ENCODE measurements around the gene CDK8. TPM values are rescaled to one million over a fixed set of nuclear protein-coding genes. Genes with fewer than 3 reads are reported as not detected.
"Not testable (repeated sequence)": the region's sequence is repeated elsewhere in the genome, so short reads cannot be mapped to it uniquely, and the experiment has no call there.

The CDK8 gene
- polyA plus RNA-seq, 2 of the 4 experiments (the other 2 are of a cell fraction): 9.9 to 20.9 TPM

DNA sequence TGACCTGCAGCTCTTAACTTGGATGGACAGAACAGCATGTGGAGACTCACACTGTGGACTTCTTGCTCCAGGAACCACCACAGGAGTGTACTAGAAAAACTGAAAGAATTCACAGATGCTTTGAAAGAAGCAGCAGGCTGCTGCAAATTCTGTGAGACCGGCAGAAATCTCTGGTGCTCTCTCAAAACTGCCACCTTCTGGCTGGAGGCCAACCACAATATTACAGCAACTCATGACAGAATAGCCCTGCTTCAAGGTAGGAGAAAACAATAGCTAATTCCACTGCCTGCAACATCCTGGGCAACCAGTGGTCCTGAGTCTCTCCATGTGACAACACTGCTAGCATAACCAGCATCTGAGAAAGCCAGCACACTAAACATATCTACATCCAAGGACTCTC is 26.9 kb downstream of the CDK8 start:
- no peak overlapping the region for H3K27ac ChIP-seq
- H3K9me3 ChIP-seq: no peaks in the 10 kb centered on the region
- no peak overlapping the region for H3K4me2 ChIP-seq
- WGBS (ENCODE audit: missing lambda C conversion rate): 91% methylated on average over 1 of the region's 1 CpG
- CTCF ChIA-PET: no interaction called here
- FAIRE-seq (no peak), ATAC-seq (no peak), DNase-seq (ENCODE audit: low read depth in 1 of 2, low spot score in 1 of 2) (no peak)
- TF ChIP-seq, protein P1, sequence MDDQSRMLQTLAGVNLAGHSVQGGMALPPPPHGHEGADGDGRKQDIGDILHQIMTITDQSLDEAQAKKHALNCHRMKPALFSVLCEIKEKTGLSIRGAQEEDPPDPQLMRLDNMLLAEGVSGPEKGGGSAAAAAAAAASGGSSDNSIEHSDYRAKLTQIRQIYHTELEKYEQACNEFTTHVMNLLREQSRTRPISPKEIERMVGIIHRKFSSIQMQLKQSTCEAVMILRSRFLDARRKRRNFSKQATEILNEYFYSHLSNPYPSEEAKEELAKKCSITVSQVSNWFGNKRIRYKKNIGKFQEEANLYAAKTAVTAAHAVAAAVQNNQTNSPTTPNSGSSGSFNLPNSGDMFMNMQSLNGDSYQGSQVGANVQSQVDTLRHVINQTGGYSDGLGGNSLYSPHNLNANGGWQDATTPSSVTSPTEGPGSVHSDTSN (IDR thresholded peaks at IDR 0.05): no peak
- no peak for TF ChIP-seq HOXA7 (CRISPR knock-in tag; IDR thresholded peaks at IDR 0.05)
- TF ChIP-seq SREBF2 (IDR thresholded peaks at IDR 0.05): no peak
- no peak for TF ChIP-seq FOSL2 (IDR thresholded peaks at IDR 0.05)
- no peak for TF ChIP-seq FOSL2 (CRISPR knock-in tag; IDR thresholded peaks at IDR 0.05)
- no peak for TF ChIP-seq KDM5A (IDR thresholded peaks at IDR 0.05)
- TF ChIP-seq CHD4 (IDR thresholded peaks at IDR 0.05; ENCODE audit: borderline replicate concordance): no peak
- no peak for TF ChIP-seq RNF2 (IDR thresholded peaks at IDR 0.05; ENCODE audit: borderline replicate concordance, low read depth)
- TF ChIP-seq GATA3 (IDR thresholded peaks at IDR 0.05; ENCODE audit: borderline replicate concordance): no peak
- TF ChIP-seq RFX5 (IDR thresholded peaks at IDR 0.05): no peak
- H3K4me1 ChIP-seq: 0 out of 3 replicates have a peak, but pooled peaks cover 6% of the 10 kb centered on the region
- no peak overlapping the region for H3K4me3 ChIP-seq
- POLR2A ChIA-PET: no interaction called here

DNA sequence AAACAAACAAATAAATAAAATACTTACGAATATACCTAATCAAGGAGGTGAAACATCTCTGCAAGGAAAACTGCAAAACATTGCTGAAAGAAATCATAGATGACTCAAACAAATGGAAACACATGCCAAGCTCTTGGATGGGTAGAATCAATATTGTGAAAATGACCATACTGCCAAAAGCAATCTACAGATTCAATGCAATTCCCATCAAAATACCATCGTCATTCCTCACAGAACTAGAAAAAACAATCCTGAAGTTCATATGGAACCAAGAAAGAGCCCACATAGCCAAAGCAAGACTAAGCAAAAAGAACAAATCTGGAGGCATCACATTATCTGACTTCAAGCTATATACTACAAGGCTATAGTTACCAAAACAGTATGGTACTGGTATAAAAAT is 32.0 kb downstream of the CDK8 start:
- CTCF ChIA-PET, FAIRE-seq: not testable (repeated sequence)

DNA sequence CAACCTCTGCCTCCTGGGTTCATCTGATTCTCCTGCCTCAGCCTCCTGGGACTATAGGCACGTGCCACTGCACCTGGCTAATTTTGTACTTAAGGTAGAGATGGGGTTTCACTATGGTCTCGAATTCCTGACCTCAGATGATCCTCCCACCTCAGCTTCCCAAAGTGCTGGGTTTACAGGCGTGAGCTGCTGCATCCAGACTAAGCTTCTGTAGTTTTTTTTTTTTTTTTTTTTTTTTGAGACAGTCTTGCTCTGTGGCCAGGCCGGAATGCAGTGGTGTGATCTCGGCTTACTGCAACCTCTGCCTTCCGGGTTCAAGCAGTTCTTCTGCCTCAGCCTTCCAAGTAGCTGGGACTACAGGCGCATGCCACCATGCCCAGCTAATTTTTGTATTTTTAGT is 34.9 kb downstream of the CDK8 start:
- H3K4me2 ChIP-seq; ATAC-seq; H3K9me3 ChIP-seq; FAIRE-seq; H3K27ac ChIP-seq; POLR2A ChIA-PET; H3K4me1 ChIP-seq; H3K4me3 ChIP-seq; DNase-seq (ENCODE audit: low read depth in 1 of 2, low spot score in 1 of 2); CTCF ChIA-PET: not testable (repeated sequence)
- 94% methylated on average over 7 of the region's 7 CpGs for WGBS (ENCODE audit: missing lambda C conversion rate)

More for the DNA sequence above, 32.0 kb downstream of the CDK8 start:
- POLR2A ChIA-PET; ATAC-seq; H3K4me2 ChIP-seq; DNase-seq (ENCODE audit: low read depth in 1 of 2, low spot score in 1 of 2); H3K4me3 ChIP-seq; H3K27ac ChIP-seq; H3K4me1 ChIP-seq; H3K9me3 ChIP-seq: not testable (repeated sequence)
- 27% methylated on average over 2 of the region's 2 CpGs for WGBS (ENCODE audit: missing lambda C conversion rate)

DNA sequence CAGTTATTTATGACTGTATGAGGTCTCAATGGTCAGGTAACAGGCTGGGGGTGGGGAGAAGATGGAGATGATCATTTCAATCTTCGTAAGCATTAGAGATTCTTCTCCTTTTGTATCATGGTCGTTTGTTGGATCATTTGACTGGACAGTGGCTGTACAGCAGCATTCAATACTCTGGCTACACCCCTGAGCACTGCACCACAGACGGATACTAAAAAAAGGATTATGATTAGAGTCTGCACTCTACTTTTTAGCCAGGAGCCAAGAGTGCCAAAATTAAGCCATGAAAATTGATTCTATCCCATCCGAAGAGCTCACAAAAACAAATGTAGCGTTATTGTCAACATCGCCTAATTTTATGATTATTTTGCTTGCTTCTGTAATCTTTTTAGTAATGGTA is 41.9 kb downstream of the CDK8 start:
- Histone ChIP-seq H3K27ac (no peak overlapping the region), H3K4me1 (peaks cover 16% of the 10 kb centered on the region; the same call in 2 of the 3 replicates), H3K4me3 (no peak overlapping the region), H3K4me2 (no peak overlapping the region), H3K9me3 (no peaks in the 10 kb centered on the region)
- POLR2A ChIA-PET: no interaction called here
- ATAC-seq: no peak
- DNase-seq (ENCODE audit: low read depth in 1 of 2, low spot score in 1 of 2): no peak
- TF ChIP-seq CHD2 (IDR thresholded peaks at IDR 0.05; ENCODE audit: low read length, partially characterized antibody): no peak
- no peak for TF ChIP-seq EHF (CRISPR knock-in tag; IDR thresholded peaks at IDR 0.05)
- no peak for TF ChIP-seq HDAC2 (IDR thresholded peaks at IDR 0.05)
- TF ChIP-seq GATA3 (IDR thresholded peaks at IDR 0.05; ENCODE audit: borderline replicate concordance): no peak
- no peak for TF ChIP-seq CEBPB (IDR thresholded peaks at IDR 0.05)
- no peak for TF ChIP-seq JUNB (IDR thresholded peaks at IDR 0.05)
- TF ChIP-seq, protein P2, sequence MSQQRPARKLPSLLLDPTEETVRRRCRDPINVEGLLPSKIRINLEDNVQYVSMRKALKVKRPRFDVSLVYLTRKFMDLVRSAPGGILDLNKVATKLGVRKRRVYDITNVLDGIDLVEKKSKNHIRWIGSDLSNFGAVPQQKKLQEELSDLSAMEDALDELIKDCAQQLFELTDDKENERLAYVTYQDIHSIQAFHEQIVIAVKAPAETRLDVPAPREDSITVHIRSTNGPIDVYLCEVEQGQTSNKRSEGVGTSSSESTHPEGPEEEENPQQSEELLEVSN (IDR thresholded peaks at IDR 0.05; ENCODE audit: borderline replicate concordance, low read depth): no peak
- no peak for TF ChIP-seq RFX5 (IDR thresholded peaks at IDR 0.05)
- TF ChIP-seq, protein P3, sequence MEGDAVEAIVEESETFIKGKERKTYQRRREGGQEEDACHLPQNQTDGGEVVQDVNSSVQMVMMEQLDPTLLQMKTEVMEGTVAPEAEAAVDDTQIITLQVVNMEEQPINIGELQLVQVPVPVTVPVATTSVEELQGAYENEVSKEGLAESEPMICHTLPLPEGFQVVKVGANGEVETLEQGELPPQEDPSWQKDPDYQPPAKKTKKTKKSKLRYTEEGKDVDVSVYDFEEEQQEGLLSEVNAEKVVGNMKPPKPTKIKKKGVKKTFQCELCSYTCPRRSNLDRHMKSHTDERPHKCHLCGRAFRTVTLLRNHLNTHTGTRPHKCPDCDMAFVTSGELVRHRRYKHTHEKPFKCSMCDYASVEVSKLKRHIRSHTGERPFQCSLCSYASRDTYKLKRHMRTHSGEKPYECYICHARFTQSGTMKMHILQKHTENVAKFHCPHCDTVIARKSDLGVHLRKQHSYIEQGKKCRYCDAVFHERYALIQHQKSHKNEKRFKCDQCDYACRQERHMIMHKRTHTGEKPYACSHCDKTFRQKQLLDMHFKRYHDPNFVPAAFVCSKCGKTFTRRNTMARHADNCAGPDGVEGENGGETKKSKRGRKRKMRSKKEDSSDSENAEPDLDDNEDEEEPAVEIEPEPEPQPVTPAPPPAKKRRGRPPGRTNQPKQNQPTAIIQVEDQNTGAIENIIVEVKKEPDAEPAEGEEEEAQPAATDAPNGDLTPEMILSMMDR (IDR thresholded peaks at IDR 0.05): no peak
- TF ChIP-seq MAFK (IDR thresholded peaks at IDR 0.05; ENCODE audit: partially characterized antibody): no peak
- TF ChIP-seq MAZ (IDR thresholded peaks at IDR 0.05; ENCODE audit: borderline replicate concordance, low read depth, low read length): no peak
- no peak for TF ChIP-seq SREBF2 (IDR thresholded peaks at IDR 0.05)
- TF ChIP-seq RARB (CRISPR knock-in tag; IDR thresholded peaks at IDR 0.05): no peak
- no peak for TF ChIP-seq FOXS1 (CRISPR knock-in tag; IDR thresholded peaks at IDR 0.05)
- TF ChIP-seq EP300 (IDR thresholded peaks at IDR 0.05): no peak
- TF ChIP-seq, protein P4, sequence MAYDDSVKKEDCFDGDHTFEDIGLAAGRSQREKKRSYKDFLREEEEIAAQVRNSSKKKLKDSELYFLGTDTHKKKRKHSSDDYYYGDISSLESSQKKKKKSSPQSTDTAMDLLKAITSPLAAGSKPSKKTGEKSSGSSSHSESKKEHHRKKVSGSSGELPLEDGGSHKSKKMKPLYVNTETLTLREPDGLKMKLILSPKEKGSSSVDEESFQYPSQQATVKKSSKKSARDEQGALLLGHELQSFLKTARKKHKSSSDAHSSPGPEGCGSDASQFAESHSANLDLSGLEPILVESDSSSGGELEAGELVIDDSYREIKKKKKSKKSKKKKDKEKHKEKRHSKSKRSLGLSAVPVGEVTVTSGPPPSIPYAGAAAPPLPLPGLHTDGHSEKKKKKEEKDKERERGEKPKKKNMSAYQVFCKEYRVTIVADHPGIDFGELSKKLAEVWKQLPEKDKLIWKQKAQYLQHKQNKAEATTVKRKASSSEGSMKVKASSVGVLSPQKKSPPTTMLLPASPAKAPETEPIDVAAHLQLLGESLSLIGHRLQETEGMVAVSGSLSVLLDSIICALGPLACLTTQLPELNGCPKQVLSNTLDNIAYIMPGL (CRISPR knock-in tag; IDR thresholded peaks at IDR 0.05; ENCODE audit: borderline replicate concordance): no peak
- no peak for TF ChIP-seq EHMT2 (IDR thresholded peaks at IDR 0.05; ENCODE audit: low read depth)
- FAIRE-seq: no peak
- CTCF ChIA-PET: no interaction called here
- WGBS (ENCODE audit: missing lambda C conversion rate): 82% methylated on average over 6 of the region's 6 CpGs
